AG09319 (cell line): ENCODE results near the gene LRRC25.
"Not testable (repeated sequence)": the region's sequence is repeated elsewhere in the genome, so short reads cannot be mapped to it uniquely, and the experiment has no call there.

Source experiments
- DNase-seq: peaks from one replicate; pipeline ENCODE4 v3.0.0-alpha.2; 2010; ENCODE audit warnings: low read depth; ENCODE audit errors: extremely low read depth
- TF ChIP-seq, protein P1 (sequence below): IDR thresholded peaks from 2 replicates; pipeline ENCODE4 v1.5.1; 2011; ENCODE audit warnings: low read depth, mild to moderate bottlenecking, inconsistent platforms, low read length, moderate library complexity

The LRRC25 gene

DNA sequence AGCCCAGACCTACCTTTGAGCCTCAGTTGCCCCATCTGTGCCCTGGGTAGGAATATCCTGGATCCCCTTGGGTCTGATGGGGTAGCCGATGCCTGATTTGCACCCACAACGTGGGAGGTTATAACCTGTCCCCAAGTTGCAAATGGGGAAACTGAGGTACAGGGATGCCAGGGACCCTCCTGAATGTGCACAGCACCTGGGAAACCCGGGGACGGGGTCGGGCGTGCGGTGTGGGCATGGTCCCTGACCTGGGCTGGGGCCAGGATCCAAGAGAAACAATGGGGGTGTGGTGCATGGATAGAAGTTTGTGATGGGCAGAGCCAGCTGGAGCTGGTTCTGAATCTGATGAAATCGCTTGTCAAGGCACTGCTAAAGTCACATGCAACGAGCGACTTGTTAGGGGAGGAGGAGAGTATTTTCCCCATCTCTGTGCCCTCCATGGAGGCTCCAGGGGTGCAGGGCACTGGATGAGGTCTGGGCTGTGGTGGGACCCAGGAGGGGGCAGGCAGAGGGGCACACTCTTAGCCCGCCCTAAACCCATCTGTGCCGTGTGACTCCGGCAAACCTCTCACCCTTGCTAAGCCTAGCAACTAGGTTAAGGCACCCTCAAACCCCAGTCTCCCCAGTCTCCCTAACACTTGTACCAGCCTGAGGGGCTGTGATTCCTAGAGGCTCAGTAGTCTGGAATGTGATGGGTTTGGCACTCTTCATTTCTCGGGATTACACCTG is 10.7 kb downstream of the LRRC25 start:
- peak; percentile 78 for DNase-seq

DNA sequence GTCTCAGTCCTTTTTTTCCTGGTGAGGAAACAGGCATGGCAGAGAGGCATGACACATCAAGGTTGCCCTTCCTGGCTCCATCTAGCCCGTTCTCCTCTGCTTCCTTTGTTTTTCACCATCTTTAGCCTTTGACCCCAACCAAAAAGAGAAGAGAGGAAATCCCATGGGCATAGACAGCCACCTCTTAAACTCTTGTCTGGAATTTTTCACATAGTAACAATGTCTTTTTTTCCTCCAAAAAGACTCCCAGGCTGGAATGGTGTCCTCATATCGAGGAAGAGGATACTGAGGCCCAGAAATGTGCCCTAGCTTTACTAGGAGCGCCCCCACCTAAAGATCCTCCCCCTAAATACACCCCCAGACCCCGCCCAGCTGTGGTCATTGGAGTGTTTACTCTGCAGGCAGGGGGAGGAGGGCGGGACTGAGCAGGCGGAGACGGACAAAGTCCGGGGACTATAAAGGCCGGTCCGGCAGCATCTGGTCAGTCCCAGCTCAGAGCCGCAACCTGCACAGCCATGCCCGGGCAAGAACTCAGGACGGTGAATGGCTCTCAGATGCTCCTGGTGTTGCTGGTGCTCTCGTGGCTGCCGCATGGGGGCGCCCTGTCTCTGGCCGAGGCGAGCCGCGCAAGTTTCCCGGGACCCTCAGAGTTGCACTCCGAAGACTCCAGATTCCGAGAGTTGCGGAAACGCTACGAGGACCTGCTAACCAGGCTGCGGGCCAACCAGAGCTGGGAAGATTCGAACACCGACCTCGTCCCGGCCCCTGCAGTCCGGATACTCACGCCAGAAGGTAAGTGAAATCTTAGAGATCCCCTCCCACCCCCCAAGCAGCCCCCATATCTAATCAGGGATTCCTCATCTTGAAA is 11.5 kb downstream of the LRRC25 start, which contains the start of gene GDF15:
TSS of gene GDF15 (plus strand) at position 484 of the 868 bp plus-strand sequence. CDS start at position 516, 32 bp downstream.
- peak; percentile 93 for DNase-seq
- TF ChIP-seq, protein P1, sequence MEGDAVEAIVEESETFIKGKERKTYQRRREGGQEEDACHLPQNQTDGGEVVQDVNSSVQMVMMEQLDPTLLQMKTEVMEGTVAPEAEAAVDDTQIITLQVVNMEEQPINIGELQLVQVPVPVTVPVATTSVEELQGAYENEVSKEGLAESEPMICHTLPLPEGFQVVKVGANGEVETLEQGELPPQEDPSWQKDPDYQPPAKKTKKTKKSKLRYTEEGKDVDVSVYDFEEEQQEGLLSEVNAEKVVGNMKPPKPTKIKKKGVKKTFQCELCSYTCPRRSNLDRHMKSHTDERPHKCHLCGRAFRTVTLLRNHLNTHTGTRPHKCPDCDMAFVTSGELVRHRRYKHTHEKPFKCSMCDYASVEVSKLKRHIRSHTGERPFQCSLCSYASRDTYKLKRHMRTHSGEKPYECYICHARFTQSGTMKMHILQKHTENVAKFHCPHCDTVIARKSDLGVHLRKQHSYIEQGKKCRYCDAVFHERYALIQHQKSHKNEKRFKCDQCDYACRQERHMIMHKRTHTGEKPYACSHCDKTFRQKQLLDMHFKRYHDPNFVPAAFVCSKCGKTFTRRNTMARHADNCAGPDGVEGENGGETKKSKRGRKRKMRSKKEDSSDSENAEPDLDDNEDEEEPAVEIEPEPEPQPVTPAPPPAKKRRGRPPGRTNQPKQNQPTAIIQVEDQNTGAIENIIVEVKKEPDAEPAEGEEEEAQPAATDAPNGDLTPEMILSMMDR: peak; percentile 81

More for the DNA sequence above, 10.7 kb downstream of the LRRC25 start:
- TF ChIP-seq, protein P1: no peak

DNA sequence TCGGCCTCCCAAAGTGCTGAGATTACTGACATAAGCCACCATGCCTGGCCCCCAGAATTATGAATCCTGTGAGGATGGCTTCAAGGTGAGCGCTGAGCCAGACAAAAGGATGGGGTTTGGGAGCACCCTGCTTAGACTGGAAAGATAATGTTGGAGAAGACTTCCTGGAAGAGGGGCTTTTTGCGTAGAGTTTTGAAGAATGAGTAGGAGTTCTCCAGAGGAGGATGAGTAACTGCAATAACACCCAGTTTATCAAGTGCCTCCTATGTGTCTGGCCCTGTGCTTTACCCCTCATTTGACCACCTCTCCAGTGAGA is 12.1 kb downstream of the LRRC25 start:
- DNase-seq: no peak
- TF ChIP-seq, protein P1: no peak

DNA sequence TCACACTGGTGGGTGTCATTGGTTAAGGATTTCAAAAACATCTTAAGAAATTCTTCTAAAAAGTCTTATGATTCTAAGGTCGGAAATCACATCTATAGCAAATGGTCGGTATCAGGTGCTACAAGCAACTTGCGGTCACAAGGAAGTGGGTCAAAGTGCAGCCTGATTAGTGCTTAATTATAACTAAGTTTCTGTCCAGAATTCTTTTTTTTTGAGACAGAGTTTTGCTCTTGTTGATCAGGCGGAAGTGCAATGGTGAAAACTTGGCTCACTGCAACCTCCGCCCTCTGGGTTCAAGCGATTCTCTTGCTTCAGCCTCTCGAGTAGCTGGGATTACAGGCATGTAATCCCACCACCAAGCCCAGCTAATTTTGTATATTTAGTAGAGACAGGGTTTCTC is 12.6 kb downstream of the LRRC25 start:
- TF ChIP-seq, protein P1: no peak
- DNase-seq: no peak

DNA sequence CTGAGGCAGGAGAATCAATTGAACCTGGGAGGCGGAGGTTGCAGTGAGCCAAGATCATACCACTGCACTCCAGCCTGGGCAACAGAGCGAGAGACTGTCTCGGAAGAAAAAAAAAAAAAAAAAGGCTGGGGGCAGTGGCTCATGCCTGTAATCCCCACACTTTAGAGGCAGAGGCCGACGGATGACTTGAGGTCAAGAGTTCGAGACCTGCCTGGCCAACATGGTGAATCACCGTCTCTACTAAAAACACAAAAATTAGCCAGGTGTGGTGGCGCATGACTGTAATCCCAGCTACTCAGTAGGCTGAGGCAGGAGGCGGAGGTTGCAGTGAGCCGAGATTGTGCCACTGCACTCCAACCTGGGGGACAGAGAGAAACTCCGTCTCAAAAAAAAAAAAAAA is 13.8 kb downstream of the LRRC25 start:
- DNase-seq: not testable (repeated sequence)

DNA sequence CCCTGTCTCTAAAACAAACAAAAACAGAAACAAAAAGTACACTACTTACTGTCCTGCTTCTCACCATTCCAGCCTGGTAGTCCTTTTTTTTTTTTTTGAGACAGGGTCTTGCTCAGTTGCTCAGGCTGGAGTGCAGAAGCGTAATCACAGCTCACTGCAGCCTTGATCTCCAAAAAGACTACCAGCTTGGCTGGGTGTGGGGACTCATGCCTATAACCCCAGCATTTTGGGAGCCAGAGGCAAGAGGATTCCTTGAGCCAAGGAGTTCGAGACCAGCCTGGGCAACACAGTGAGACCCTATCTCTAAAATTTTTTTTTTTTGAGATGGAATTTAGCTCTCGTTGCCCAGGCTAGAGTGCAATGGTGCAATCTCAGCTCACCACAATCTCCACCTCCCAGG is 16.6 kb downstream of the LRRC25 start:
- TF ChIP-seq, protein P1: no peak
- no peak for DNase-seq

DNA sequence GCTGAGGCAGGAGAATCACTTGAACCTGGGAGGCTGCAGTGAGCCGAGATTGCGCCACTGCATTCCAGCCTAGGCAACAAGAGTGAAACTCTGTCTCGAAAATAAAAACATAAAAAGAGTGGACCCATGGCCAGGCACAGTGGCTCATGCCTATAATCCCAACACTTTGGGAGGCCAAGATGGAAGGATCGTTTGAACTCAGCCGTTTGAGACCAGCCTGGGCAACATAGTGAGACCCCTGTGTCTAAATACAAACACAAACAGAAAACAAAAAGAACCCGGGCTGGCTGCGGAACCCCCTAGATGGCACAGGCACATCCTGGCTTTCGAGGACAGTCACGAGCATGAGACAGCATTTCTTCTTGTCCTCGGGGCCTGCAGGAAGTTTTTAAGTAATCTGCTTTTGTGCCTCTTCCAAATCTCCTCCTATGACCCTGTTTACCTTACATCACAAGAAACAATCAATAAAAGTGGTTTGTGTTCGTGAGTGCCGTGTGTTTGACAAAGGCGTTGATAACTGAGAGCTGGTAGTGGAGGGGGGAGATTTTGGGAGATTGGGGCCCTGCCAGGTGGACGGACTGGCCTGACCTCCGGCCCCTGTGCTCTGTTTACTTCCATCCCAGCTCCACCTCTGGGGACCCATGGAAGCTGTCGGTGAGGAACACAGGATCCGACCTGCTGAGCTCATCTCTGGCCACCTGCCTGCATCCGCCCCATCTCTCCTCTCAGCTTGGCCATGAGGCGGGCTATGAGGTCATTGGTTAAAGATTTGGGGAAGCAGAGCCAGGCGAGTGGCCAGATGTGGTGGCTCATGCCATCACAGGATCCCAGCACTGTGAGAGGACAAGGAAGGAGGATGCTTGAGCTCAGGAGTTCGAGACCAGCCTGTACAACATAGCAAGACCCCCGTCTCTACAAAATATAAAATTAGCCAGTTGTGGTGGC is 17.3 kb downstream of the LRRC25 start:
- peak; percentile 84 for DNase-seq

More for the DNA sequence above, 17.3 kb downstream of the LRRC25 start:
- TF ChIP-seq, protein P1: no peak
